Right ventricle myocardium superior (tissue), 1 donor: ENCODE data around the gene MAPK8IP1. TPM values are rescaled to one million over a fixed set of nuclear protein-coding genes. Genes with fewer than 3 reads are reported as not detected.
"Not testable (repeated sequence)": the region's sequence is repeated elsewhere in the genome, so short reads cannot be mapped to it uniquely, and the experiment has no call there.

Experiments used
- ATAC-seq: fragments of 200-7000 bp; cut with Tn5 transposase; one replicate; pipeline ENCODE4 v1.9.1; 2020; ENCODE audit warnings: mild to moderate bottlenecking; ENCODE audit not compliant: poor library complexity
- DNase-seq: peaks from one replicate; pipeline ENCODE4 v3.0.0-alpha.2; 2020
- intact Hi-C: fragments of 100-400 bp; cut with DNase I; formaldehyde crosslinking; loops from one replicate; pipeline ENCODE4 v1.11.2; 2022
- total RNA-seq: library from RNA; stranded (reverse); fragmentation: NEBNext Ultra II Directional; extraction: Animal tissue kit (Norgen Biotek cat#: 25700); gene quantifications from one replicate; pipeline ENCODE4 v1.2.1, GENCODE V29; 2021
- donor health status: DM: no; HTN: yes; CAD: no; lungs with severe emphysema.

Gene MAPK8IP1
- total RNA-seq, 1 donor from 2014 or later, result 4.5 TPM

DNA sequence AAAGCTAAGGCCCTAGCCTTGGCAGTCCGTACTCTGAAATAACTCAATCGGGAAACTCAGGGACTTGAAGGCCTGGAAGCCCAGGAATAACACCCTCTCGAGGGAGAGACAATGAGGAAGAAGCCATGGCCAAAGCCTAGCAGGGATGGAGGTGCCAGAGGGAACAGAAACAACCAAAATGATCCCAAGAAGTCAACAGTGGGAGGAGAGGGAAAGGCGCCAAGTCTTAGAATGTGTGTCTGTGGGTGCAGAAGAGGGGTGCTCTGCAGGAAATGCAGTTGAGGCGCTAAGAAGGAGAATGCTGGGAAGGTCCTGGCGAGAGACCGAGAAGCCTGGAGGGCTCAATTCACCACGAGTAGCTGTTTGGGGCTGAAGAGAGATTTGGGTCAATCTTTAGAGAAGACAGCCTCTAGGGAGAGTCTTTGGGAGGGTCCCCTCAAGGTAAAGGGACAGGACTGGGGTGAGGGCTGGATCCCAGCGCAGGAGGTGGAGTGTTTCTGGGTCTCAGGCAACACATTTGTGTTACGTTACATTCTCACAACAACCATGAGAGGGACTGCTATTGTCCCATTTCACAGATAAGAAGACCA, 760 bp upstream of the MAPK8IP1 start:
- intact Hi-C loops, result no loop called here
- ATAC-seq (no peak), DNase-seq (no peak)

DNA sequence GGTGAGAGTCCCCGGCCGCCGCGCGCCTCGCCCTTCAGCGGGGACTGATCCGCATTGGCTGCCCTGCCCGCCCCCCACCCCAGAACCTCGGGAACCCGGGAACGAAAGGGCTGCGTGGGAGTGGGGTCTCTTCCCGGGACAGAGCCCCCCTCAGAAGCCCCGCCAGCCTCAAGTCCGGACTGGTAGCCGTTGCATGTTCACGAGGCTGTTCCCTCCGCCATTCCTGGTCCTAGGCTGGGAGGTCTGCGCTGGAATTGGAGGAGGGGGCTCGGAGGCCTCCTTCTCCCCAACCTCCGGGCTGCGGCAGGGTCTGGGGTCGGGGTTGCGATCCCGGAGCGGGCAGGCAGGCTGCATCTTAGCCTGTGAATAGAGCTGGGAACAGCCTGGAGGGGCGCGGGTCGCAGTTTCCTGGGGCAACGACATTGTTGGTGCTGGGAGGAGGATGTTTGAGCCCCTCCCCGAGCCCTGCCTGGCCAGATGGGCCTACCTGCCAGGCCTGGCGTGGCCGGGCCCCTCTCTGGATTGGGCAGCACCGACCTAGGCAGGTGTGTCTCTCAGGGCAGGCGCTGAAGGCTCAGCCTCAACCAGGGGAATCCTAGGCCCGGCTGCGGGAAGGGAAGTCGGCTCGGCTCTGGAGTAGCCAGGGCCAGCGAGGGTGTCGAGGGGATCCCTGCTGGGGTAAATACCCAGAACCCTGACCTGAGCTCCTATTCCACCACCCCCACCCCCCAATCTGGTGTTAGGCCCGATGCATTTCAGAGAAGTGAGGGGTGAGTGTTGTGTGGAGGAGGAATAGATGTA, 670 bp downstream of the MAPK8IP1 start:
- peak; percentile 37 for DNase-seq
- ATAC-seq, result no peak
- intact Hi-C loops, result no loop called here

DNA sequence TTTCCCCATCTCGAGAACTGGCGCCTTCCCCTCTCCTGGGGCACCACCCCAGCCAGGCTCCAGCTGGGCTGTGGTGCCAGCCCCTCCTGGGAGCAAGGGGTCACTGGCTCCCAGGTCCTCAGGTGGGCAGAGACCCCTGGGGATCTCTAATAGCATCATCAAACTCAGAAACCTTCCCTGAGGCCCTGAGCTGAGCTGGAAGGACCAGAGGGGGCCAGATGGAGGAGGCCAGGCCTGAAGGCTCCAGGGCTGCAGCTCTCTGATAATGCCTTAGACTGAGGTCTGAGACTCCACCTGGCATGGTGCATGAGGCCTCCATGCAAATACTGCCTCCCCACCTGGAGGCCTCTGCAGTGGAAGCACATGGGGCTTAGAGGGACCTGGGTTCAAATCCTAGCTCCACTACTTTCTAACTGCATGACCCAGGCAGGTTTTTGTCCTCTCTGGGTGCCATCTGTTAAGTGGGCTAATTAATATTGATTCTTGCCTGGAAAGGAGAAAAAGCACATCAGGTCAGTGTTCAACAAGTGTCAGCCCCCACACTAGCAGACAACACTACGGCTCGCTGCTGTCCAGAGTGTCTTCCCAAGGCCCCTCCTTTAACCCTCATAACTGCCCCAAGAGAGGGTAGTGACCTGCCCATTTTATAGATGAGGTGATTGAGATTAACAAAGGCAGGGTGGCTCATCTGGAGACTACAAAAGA, 1.5 kb downstream of the MAPK8IP1 start:
- intact Hi-C loops, result no loop called here
- DNase-seq (peak; percentile 11), ATAC-seq (no peak)

DNA sequence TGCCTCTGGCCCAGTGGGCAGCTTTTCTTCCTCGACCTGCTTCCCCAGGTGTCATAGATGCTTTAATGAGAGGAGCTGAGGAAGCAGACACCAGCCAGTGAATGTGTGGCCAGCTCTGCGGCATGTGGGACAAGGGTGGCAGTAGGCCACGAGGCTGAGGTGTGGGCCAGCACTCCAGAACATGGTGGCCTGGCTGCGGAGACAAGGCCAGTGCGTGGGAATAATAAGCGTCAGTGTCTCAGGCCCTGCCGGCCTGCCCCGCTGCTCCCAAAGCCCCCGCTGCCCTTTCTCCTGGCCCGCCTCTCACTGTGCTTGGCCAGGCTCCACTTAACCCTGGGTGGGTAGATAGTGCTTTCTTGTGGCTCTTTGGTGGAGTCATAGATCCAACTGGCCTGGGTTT, 2.1 kb downstream of the MAPK8IP1 start:
- ATAC-seq, result no peak
- peak; percentile 28 for DNase-seq
- intact Hi-C loops, result no loop called here

DNA sequence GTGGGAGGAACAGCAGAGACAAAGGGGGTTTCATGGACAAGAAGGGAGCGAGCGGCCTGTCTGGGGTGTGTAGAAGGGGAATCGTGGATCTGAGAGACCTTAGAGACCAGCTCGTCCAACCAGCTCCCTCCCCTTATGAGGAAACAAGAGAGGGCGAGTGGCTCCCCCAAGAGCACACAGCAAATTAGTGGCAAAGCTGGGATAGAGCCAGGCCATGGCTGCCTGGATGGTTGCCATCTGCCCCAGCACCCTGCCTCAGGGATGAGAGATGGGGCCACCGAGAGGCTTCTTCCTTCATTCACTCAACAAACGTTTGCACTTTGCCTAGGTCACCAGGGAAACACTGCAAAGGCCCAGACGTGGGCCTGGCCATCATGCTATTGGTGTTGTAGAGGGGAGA, 4.1 kb downstream of the MAPK8IP1 start:
- ATAC-seq (no peak), DNase-seq (no peak)
- intact Hi-C loops, result no loop called here

DNA sequence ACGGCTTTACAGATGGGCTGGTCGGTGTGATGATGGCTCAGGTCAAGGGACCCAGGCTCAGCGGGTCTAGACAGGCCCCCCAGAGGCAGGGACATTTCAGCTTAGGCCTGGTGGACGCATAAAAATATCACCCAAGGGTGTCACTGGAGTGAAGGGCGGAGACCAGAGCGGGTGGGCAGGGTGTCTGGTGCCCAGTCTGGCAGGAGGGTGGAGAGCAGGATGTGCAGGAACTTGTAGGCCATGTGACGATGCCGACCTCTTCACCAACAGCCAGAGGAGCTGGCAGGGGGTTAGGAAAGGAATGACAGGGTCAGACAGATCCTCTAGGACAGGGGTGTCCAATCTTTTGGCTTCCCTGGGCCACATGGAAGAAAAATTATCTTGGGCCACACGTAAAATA, 4.5 kb downstream of the MAPK8IP1 start:
- DNase-seq, result no peak
- intact Hi-C loops, result no loop called here
- ATAC-seq, result no peak

DNA sequence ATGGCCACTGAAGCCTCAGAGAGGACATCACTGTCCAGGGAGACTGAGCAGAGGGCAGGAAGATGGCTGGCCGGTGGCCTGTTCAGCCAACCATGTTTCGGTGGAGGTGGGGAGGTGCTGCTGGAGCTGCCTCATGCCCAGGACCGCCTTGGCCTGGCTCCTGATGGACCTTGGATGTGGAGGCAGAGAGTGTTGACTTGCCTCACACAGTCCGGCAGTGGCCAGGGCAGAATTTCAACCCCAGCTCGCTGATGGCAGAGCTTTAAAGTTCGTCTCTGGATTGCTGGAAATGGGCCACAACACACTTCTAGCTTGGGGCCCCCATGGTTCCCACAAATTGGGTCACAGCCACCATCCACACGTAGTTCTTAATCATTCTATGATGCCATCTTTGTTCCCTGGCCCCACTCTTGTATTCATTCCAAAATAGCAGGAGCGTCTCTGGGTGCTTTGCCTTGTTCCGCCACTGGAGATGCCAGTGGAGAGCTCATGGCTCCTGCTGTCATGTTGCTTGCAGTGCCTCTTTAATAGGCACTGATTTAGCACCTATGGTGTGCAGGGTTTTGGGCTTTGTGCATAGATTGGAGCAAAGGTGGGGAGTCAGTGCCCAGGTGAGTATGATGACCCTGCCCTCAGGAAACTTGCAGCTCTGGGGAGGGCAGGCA, 5.6 kb downstream of the MAPK8IP1 start:
- ATAC-seq (no peak), DNase-seq (peak; percentile 13)
- intact Hi-C loops, result no loop called here

DNA sequence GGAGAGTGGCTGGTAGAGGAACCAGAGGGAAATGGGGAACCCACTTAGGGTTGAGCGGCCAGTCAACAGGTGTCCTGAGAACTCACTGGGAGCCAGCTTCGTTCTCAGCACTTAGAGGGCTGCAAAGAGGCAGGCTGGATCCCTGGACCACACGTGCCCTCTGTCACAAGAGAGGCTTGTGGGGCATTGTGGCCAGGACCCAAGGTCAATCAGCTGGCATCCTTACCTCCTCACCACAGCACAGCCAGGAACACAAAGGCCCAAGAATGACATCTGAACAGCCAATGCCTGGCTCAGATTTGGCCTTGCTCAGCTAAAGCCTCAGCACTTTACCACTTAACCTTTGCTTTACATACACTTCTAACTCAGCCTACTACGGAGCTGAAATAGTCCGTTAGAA, 7.4 kb downstream of the MAPK8IP1 start:
- intact Hi-C loops, result no loop called here
- DNase-seq (no peak), ATAC-seq (peak; percentile 61)

DNA sequence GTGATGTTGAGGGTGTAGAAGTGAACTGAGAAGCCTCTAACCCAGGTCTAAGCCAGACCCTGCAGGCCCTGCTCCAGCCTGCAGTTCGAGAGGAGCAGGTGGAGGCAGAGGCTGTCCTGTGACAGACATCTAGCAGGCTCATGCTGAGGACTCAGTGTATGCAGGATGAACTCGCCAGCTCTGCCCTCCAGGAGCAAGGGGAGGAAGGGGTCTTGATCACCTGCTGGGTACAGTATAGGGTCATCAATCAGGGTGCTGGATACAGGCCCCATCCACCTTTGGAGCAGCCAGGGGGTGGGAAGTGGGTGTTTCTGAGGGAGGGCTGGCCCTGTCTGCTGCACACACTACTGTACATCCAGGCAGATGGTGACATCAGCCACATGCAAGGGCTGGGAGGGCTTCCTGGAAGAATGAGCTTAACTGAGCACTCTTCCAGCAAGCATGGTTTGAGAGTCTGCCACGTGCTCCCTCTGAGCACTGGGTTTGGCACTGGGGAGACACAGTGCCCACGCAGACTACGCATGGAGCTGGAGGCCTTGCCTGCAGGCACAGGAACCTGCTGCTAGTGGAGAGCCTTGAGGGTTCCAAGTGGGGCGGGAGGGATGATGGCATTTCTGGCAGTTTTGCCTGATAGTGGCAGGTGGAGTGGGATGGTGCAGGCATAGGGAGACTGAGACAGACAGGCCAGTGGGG, 9.2 kb downstream of the MAPK8IP1 start:
- DNase-seq, result no peak
- ATAC-seq, result no peak
- intact Hi-C loops, result no loop called here

DNA sequence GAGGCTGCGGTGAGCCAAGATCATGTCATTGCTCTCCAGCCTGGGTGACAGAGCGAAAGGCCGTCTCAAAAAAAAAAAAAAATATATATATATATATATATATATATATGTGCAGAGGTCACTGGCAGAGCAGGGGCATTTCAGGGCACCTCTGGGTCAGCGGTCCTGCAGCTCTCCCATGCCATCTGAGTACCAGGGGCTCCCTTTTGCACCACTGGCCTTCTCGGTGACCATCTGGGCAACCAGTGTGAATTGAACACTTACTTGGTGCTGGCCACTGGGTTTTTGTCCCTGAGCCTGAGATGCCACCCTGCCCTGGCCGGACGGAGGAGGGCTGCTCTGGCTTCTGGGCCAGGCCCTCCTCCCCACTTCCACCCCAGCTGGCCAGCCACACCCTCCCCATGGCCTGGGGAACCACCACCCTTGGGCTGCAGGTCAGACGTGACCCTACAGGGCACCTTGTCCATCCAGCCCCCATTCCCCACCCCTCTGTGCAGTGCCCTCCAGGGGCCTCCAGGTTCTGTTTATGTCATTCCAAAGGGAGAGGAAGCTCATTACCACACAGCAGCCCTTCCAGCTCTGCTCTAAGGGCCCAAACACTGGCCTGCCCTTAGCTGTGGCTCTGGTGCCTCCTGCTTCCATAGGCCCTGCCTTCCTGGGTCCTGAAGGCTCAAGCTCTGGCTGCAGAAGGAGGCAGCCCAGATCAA, 10.3 kb downstream of the MAPK8IP1 start:
- no peak for ATAC-seq

DNA sequence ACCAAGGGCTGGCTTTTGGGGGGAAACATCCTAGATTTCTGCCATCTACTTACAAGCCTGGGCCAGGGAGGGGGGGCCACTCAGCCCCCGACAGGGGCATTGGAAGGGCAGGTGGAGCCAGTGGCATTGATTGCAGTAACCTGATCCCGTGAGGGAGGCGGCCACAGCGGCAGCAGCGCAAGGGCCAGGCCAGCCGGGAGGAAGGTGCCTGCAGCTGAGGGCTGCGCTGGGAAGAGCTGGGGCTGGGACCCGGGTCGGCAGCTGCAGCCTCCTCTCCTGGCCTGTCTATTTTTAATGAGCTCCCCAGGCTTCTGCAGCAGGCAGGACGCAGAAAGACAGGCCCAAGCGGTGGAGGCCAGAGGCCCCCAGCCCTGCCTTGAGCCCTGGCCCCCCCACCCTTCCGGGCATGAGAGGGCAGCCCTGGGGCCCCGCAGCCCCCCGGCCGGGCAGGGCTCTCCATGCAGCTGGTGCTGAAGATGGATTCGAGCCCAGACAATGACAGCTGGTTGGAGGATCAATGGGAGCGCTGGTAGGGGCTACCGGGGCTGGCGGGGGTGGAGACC, 11.1 kb downstream of the MAPK8IP1 start:
- intact Hi-C loops, result no loop called here
- ATAC-seq (no peak), DNase-seq (no peak)

More for the DNA sequence above, 10.3 kb downstream of the MAPK8IP1 start:
- intact Hi-C loops, result no loop called here
- DNase-seq, result no peak

DNA sequence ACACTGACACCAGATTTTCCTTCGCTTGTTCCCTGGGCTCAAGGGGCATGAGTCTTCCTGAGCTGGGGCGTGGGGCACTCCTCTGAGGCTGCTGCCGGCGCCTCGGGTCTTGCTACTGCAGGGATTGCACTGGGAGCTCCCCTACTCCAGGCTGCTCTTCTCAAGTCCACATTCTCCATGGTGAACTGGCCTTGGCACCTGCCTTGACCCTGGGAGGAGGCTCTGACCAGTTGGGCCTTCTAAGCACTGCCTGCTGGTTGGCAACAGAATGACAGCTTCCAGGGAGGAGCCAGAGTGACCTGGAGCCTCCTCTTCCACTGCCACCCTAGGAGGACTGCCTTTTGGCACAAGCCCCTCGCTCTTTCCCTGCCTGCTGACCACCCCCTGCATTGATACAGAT, 12.1 kb downstream of the MAPK8IP1 start:
- ATAC-seq, result no peak
- DNase-seq, result no peak
- intact Hi-C loops, result no loop called here

DNA sequence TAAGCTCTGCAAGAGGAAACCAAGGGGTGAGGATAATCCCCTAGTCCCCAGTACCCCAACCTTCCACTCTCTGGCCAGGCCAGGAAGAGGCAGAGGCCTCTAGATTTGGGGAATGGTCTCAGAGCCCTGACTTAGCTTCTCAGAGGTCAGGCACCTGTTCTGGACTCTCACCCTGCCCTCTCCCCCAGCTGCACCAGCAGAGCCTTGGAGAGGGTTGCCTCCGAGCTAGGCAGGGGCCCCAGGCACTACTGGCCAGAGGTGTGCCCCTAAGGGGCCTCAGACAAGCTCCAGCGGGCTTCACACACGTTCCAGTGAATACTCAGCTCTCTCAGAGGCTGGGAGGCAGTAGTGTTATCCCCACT, 13.6 kb downstream of the MAPK8IP1 start:
- intact Hi-C loops, result no loop called here
- ATAC-seq (no peak), DNase-seq (no peak)

DNA sequence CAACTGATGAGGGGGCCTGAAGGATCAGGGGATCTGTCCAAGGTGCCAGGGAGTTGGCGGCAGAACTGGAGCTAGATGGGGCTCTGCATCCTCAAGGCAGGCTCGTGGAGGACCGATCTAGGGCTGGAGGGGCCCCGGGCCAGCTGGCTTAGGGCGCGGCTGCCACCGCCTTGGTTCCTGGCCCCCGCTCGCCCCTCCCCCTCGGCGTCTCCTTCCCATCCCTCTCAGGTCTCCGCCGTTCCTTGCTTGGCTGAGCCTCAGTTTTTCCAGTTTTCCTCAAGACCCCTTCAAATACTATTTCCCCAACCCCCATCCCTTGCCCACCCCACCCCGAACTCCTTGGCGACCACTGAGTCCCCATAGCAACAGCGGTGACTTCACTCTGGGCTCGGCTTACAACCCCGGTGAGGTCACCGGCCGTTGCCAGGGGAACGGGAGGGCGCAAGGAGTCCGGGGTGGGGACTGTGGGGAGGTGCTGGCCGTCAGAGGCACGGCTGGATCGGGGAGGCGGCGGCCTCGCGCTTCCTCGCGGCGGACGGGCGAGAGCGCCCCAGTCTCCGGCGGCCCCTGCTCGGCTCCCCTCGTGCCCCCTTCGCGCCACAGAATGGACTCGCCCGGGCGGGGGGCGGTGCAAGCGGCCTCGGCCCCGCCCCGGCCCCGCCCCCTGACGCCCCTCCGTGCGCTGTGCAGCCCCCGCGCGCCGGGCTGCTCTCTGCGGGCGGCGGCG, 14.2 kb downstream of the MAPK8IP1 start:
- DNase-seq (peak; percentile 90), ATAC-seq (peak; percentile 84)
- intact Hi-C loops, result no loop called here

DNA sequence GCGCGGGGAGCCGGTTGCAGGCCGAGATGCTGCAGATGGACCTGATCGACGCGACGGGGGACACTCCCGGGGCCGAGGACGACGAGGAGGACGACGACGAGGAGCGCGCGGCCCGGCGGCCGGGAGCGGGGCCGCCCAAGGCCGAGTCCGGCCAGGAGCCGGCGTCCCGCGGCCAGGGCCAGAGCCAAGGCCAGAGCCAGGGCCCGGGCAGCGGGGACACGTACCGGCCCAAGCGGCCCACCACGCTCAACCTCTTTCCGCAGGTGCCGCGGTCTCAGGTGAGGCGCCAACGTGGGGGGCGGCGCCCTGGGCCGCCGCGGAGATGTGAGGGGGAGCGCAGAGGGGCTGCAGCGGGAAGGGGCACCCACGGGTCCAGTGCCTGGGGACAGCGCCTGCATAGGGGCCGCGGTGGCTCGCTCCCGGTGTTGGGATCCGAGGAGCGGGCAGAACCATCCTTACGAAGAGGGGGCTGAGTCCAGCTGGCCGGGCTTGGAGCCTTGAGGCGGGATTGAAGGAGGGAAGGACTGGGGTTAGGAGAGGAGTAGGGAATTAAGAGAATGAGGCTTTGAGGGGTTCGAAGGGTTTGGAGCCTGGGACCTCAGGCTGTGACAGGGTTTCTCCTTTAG, 14.8 kb downstream of the MAPK8IP1 start:
- peak; percentile 34 for ATAC-seq
- intact Hi-C loops, DNase-seq: not testable (repeated sequence)

DNA sequence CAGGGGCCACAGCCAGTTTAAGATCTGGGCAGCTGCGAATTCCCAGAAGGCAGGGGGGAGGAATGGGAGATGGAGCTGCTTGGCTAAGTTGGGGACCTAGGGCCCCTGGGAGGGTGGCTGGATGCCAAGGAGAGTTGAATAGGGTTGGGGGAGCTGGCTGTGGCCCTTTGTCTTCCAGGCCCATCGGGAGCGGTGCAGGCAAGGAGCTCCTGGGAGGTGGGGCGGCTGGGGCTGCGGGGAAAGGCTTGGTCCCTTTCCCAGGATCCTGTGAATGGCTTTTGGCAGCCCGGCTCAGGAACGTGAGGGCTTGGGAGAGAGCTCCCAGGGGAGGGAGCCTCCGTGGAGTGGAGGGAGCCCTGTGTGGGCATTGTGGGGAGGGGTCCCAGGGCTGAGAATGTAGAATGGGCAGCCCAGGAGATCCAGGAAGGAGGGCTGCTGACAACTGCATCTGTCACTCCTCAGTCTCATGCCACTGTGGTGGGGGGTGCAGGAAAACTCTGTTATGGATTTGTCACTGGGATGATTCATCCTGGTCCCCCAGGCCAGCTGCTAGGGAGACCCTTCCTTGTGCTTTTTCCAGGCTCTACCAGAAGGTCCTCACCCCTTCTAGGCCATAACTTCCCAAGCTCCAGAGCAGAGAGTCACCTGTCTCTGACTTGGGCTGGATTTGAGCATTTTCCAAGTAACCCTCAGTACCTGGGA, 15.6 kb downstream of the MAPK8IP1 start:
- DNase-seq, result peak; percentile 66
- peak; percentile 40 for ATAC-seq
- intact Hi-C loops, result no loop called here
